Measurements from ENCODE around the gene GRAMD1A. TPM values are rescaled to one million over a fixed set of nuclear protein-coding genes. Genes with fewer than 3 reads are reported as not detected.

Gene GRAMD1A
- polyA plus RNA-seq, 1 of the 3 experiments (the other 2 are of a cell fraction): 81.9 TPM

DNA sequence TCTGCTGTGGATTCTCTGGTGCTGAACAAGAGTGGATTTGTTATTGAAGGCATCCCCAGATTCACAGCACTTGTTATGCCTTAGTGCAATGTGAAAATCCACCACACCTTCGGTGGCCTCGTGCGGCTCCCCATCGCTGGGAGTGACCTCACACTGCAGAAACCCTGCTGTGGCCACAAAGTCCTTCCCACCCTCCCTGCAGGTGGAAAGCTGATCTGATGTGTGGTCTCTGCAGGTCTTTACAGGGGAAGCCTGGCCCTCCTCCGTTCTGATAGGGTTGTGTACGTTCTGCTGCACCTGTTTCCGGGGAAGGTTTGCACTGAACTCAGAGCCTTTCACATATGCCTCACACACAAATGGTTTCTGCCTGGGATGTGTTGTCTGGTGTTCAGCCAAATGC is 41.1 kb upstream of the GRAMD1A start (continued):
- TF ChIP-seq USF2 (IDR thresholded peaks at IDR 0.05; ENCODE audit: borderline replicate concordance, low read depth, low read length) (no peak), GABPA (IDR thresholded peaks at IDR 0.05; ENCODE audit: low read depth) (no peak), FOXJ3 (CRISPR knock-in tag; IDR thresholded peaks at IDR 0.05) (no peak)
- TF ChIP-seq, protein P1, sequence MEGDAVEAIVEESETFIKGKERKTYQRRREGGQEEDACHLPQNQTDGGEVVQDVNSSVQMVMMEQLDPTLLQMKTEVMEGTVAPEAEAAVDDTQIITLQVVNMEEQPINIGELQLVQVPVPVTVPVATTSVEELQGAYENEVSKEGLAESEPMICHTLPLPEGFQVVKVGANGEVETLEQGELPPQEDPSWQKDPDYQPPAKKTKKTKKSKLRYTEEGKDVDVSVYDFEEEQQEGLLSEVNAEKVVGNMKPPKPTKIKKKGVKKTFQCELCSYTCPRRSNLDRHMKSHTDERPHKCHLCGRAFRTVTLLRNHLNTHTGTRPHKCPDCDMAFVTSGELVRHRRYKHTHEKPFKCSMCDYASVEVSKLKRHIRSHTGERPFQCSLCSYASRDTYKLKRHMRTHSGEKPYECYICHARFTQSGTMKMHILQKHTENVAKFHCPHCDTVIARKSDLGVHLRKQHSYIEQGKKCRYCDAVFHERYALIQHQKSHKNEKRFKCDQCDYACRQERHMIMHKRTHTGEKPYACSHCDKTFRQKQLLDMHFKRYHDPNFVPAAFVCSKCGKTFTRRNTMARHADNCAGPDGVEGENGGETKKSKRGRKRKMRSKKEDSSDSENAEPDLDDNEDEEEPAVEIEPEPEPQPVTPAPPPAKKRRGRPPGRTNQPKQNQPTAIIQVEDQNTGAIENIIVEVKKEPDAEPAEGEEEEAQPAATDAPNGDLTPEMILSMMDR (IDR thresholded peaks at IDR 0.05): no peak

- no peaks in the 10 kb centered on the region for H4K20me1 ChIP-seq (ENCODE audit: insufficient read depth)
- WGBS (ENCODE audit: low lambda C conversion rate): 73% methylated on average over 8 of the region's 8 CpGs
- H3F3A ChIP-seq (replicated peaks; ENCODE audit: insufficient read depth): no peaks in the 10 kb centered on the region
- POLR2A ChIA-PET: no interaction called here
- CTCF ChIA-PET: no interaction called here
- H3K4me2 ChIP-seq: no peak overlapping the region
- peaks cover 9% of the 10 kb centered on the region; the same call in 1 of the 2 replicates for H3K9me3 ChIP-seq
- H3K79me2 ChIP-seq (ENCODE audit: insufficient read depth): peaks cover 23% of the 10 kb centered on the region; the same call in 1 of the 2 replicates
- peak overlapping the region in 1 of 2 experiments; percentile 95; a peak in 1 of 4 replicates for H3K4me3 ChIP-seq (ENCODE audit: low read depth in 2 of 2, low read length in 1 of 2)
- H3K36me3 ChIP-seq (replicated peaks in 1 of 2; ENCODE audit: control insufficient read depth in 1 of 2, insufficient read depth in 2 of 2, low read length in 1 of 2): peaks cover 40 to 49% of the 10 kb centered on the region in 2 experiments
- peaks cover 0 to 21% of the 10 kb centered on the region in 2 experiments; a peak in 2 of 4 replicates for H3K4me1 ChIP-seq (ENCODE audit: control insufficient read depth in 1 of 2, insufficient read depth in 2 of 2, low read depth in 1 of 2, low read length in 1 of 2)
- no peak for TF ChIP-seq TEAD4 (IDR thresholded peaks at IDR 0.05; ENCODE audit: borderline replicate concordance, insufficient read depth)
- TF ChIP-seq FOXM1 (IDR thresholded peaks at IDR 0.05; ENCODE audit: low read depth): no peak
- TF ChIP-seq TCF12 (IDR thresholded peaks at IDR 0.05): 0 out of 2 replicates have a peak, but pooled peaks have one; percentile 18
- TF ChIP-seq NFIC (IDR thresholded peaks at IDR 0.05; ENCODE audit: borderline replicate concordance): peak; percentile 6; the same call in 1 of the 2 replicates
- TF ChIP-seq FOSL2 (IDR thresholded peaks at IDR 0.05; ENCODE audit: borderline replicate concordance, low read depth): no peak
- TF ChIP-seq, protein P1 (IDR thresholded peaks at IDR 0.05): no peak
- no peaks in the 10 kb centered on the region for H3K27me3 ChIP-seq (ENCODE audit: insufficient read depth)
- no peak overlapping the region for H3K27ac ChIP-seq (ENCODE audit: low read depth in 2 of 2, low read length in 1 of 2)
- no peaks in the 10 kb centered on the region for H3K9me2 ChIP-seq
- H2AFZ ChIP-seq (ENCODE audit: low read depth): no peak overlapping the region
- H3K9ac ChIP-seq: no peak overlapping the region
- DNase-seq: no peak
Observed at GRCh38 chr19:34960103-34960805, 39.9 kb upstream of the GRAMD1A start.

All from SK-N-SH (cell line).